IMR-90 (cell line): ENCODE data around the gene ZP3. TPM values are rescaled to one million over a fixed set of nuclear protein-coding genes. Genes with fewer than 3 reads are reported as not detected.
"Not testable (repeated sequence)": the region's sequence is repeated elsewhere in the genome, so short reads cannot be mapped to it uniquely, and the experiment has no call there.

Experiments used
- ATAC-seq: fragments of 200-7000 bp; cut with Tn5 transposase; 2 replicates; pipeline ENCODE4 v1.9.1; 2020; ENCODE audit warnings: low read depth, mild to moderate bottlenecking, moderate library complexity
- BruUV-seq: library from RNA; stranded (reverse); fragments of 400-500 nt; replicated peaks from 2 replicates; lab custom pipeline; 2021; lab: Mats Ljungman, UMichigan
- CTCF ChIA-PET: fragments of 300-600 bp; formaldehyde crosslinking; extraction: SDS; loops from one replicate; lab custom pipeline; 2021; ENCODE audit warnings: antibody characterized with exemption; lab: Yijun Ruan, JAX
- POLR2A ChIA-PET: fragments of 300-600 bp; sonication (Branson Sonifier 250); formaldehyde crosslinking; loops from one replicate; lab custom pipeline; 2022; ENCODE audit warnings: antibody characterized with exemption; ENCODE audit not compliant: unreplicated experiment; lab: Charles Lee
- DNase-seq: peaks from one replicate; pipeline ENCODE4 v3.0.0; 2013
- H2AFZ ChIP-seq: replicated peaks from 2 replicates; pipeline ENCODE3; 2013; ENCODE audit warnings: low read length, mild to moderate bottlenecking; ENCODE audit not compliant: poor library complexity
- H2AK5ac ChIP-seq: 2 replicates; pipeline ENCODE4 v1.6.1; 2013; ENCODE audit warnings: low read depth, low read length, inconsistent platforms
- H2AK9ac ChIP-seq: replicated peaks from 2 replicates; pipeline ENCODE3; 2013; ENCODE audit warnings: mild to moderate bottlenecking, low read depth, low read length, moderate library complexity; ENCODE audit not compliant: poor library complexity
- H2BK120ac ChIP-seq: 2 replicates; pipeline ENCODE4 v1.6.1; 2013; ENCODE audit warnings: low read depth, low read length, inconsistent platforms
- H2BK15ac ChIP-seq: 3 replicates; pipeline ENCODE4 v1.6.1; 2013; ENCODE audit warnings: low read depth, low read length, inconsistent platforms
- H2BK20ac ChIP-seq: 2 replicates; pipeline ENCODE4 v1.6.1; 2013; ENCODE audit warnings: low read depth, mild to moderate bottlenecking, inconsistent platforms, low read length, moderate library complexity
- H2BK5ac ChIP-seq: 2 replicates; pipeline ENCODE4 v1.6.1; 2013; ENCODE audit warnings: mild to moderate bottlenecking, low read depth, low read length, inconsistent platforms; ENCODE audit not compliant: poor library complexity, severe bottlenecking
- H3K14ac ChIP-seq: replicated peaks from 2 replicates; pipeline ENCODE4 v1.6.1; 2013; ENCODE audit warnings: low read depth, low read length, inconsistent platforms
- H3K18ac ChIP-seq: 2 replicates; pipeline ENCODE4 v1.6.1; 2013; ENCODE audit warnings: low read depth, low read length, control low read depth
- H3K23ac ChIP-seq: 2 replicates; pipeline ENCODE4 v1.6.1; 2013; ENCODE audit warnings: low read depth, low read length, inconsistent platforms
- H3K27ac ChIP-seq: 2 replicates; pipeline ENCODE4 v1.5.1; 2013; ENCODE audit warnings: mild to moderate bottlenecking, control low read depth, low read length; ENCODE audit not compliant: insufficient read depth
- H3K27me3 ChIP-seq: 2 replicates; pipeline ENCODE4 v1.6.1; 2013; ENCODE audit warnings: low read length; ENCODE audit not compliant: control insufficient read depth, insufficient read depth
- H3K36me3 ChIP-seq: 2 replicates; pipeline ENCODE4 v1.6.1; 2013; ENCODE audit warnings: low read length, mixed read lengths; ENCODE audit not compliant: control insufficient read depth, insufficient read depth
- H3K4ac ChIP-seq: 2 replicates; pipeline ENCODE4 v1.6.1; 2013; ENCODE audit warnings: low read depth, low read length, inconsistent platforms
- H3K4me1 ChIP-seq: 2 replicates; pipeline ENCODE4 v1.6.1; 2013; ENCODE audit warnings: low read length, mixed read lengths; ENCODE audit not compliant: control insufficient read depth, insufficient read depth
- H3K4me2 ChIP-seq: 2 replicates; pipeline ENCODE4 v1.6.1; 2013; ENCODE audit warnings: low read depth, mild to moderate bottlenecking, control low read depth, low read length, moderate library complexity
- H3K4me3 ChIP-seq: 2 replicates; pipeline ENCODE4 v1.5.1; 2013; ENCODE audit warnings: low read depth, mild to moderate bottlenecking, control low read depth, low read length, moderate library complexity; ENCODE audit not compliant: insufficient read depth
- H3K56ac ChIP-seq: 2 replicates; pipeline ENCODE4 v1.6.1; 2013; ENCODE audit warnings: low read length, inconsistent platforms; ENCODE audit not compliant: insufficient read depth; ENCODE audit errors: extremely low read depth
- H3K79me1 ChIP-seq, 2 experiments: 2 replicates each; pipeline ENCODE4 v1.6.1; 2013; ENCODE audit warnings: low read length in 2 of 2, inconsistent platforms in 1 of 2, low read depth in 1 of 2
- H3K9ac ChIP-seq: 2 replicates; pipeline ENCODE4 v1.6.1; 2013; ENCODE audit warnings: low read depth, low read length, control low read depth
- H3K9me1 ChIP-seq: 2 replicates; pipeline ENCODE4 v1.6.1; 2013; ENCODE audit warnings: low read length, inconsistent platforms; ENCODE audit not compliant: insufficient read depth
- H3K9me3 ChIP-seq: 2 replicates; pipeline ENCODE4 v1.6.1; 2013; ENCODE audit warnings: low read length; ENCODE audit not compliant: control insufficient read depth, insufficient read depth
- H4K20me1 ChIP-seq: 2 replicates; pipeline ENCODE4 v1.6.1; 2013; ENCODE audit warnings: low read length, inconsistent platforms; ENCODE audit not compliant: insufficient read depth
- H4K5ac ChIP-seq: 2 replicates; pipeline ENCODE4 v1.6.1; 2013; ENCODE audit warnings: mild to moderate bottlenecking, low read depth, low read length, control low read depth
- H4K8ac ChIP-seq, 2 experiments: 2 replicates each; pipeline ENCODE4 v1.6.1; 2013; ENCODE audit warnings: low read depth in 2 of 2, low read length in 2 of 2, control low read depth in 1 of 2, inconsistent platforms in 1 of 2
- H4K91ac ChIP-seq: 2 replicates; pipeline ENCODE4 v1.6.1; 2013; ENCODE audit warnings: low read depth, low read length, inconsistent platforms; ENCODE audit not compliant: insufficient read depth
- WGBS, 2 experiments: methylation state at CpG; one replicate each; pipeline versions ENCODE4 v1.1.5 to v1.1.7; 2013; ENCODE audit warnings: missing lambda C conversion rate in 2 of 2; ENCODE audit not compliant: insufficient read length in 1 of 2; ENCODE audit errors: extremely low coverage in 2 of 2; 5-methylcytosine and 5-hydroxymethylcytosine counted together
- dilution Hi-C: fragments of 300-500 bp; cut with HindIII; formaldehyde crosslinking; loops from one replicate; pipeline ENCODE4 v1.14.3; 2018; ENCODE audit warnings: low sequenced_read_pairs; ENCODE audit not compliant: unreplicated experiment
- in situ Hi-C: fragments of 300-500 bp; cut with MboI; formaldehyde crosslinking; loops from 3 replicates; pipeline ENCODE4 v1.14.3; 2019; ENCODE audit warnings: low sequenced_read_pairs, inconsistent platforms, mixed read lengths
- intact Hi-C: fragments of 100-400 bp; cut with micrococcal nuclease; formaldehyde crosslinking; loops from 2 replicates; pipeline ENCODE4 v1.10.0; 2022
- polyA plus RNA-seq, 3 experiments: library from polyadenylated mRNA; depleted of rRNA; stranded (reverse); fragments of >200 nt; gene quantifications; 2 replicates each; pipeline ENCODE4 v1.2.3, GENCODE V29; 2012; ENCODE audit warnings: low replicate concordance in 1 of 3
- total RNA-seq: library from RNA; depleted of rRNA; stranded (reverse); fragments of >200 nt; gene quantifications from 2 replicates; pipeline ENCODE4 v1.2.3, GENCODE V29; 2012

ZP3 gene
- total and polyA plus RNA-seq, 2 of the 4 experiments (the other 2 are of a cell fraction) = 0.54 to 0.67 TPM

- H3K4ac ChIP-seq, intact Hi-C loops, H3K27me3 ChIP-seq, POLR2A ChIA-PET, DNase-seq, H2AK5ac ChIP-seq, dilution Hi-C loops, H3K9me3 ChIP-seq, H2BK20ac ChIP-seq, H3K36me3 ChIP-seq, H3K79me1 ChIP-seq, H3K9me1 ChIP-seq, H2AK9ac ChIP-seq, H2BK15ac ChIP-seq, H3K4me2 ChIP-seq, BruUV-seq, H2BK5ac ChIP-seq, in situ Hi-C loops, H2BK120ac ChIP-seq, CTCF ChIA-PET, H3K4me3 ChIP-seq, H4K5ac ChIP-seq, H3K14ac ChIP-seq, H4K20me1 ChIP-seq, H3K9ac ChIP-seq, H3K23ac ChIP-seq, H3K4me1 ChIP-seq, H4K8ac ChIP-seq, H2AFZ ChIP-seq, H3K56ac ChIP-seq, H3K18ac ChIP-seq, H4K91ac ChIP-seq, H3K27ac ChIP-seq: not testable (repeated sequence)
- peak; percentile 28; the same call in 1 of the 2 replicates for ATAC-seq
- whole genome bisulfite sequencing, 2 experiments = 86% methylated on average over 7 of the region's 14 CpGs; no CpG with 5 or more reads in 1 of the 2 experiments
Measured at GRCh38 chr7:76467743-76468404, 43.1 kb downstream of the ZP3 start.

- H3K18ac ChIP-seq, H2BK120ac ChIP-seq, H4K5ac ChIP-seq, H3K9me3 ChIP-seq, H3K79me1 ChIP-seq, H2BK20ac ChIP-seq, H3K27me3 ChIP-seq, POLR2A ChIA-PET, H3K14ac ChIP-seq, H2AK9ac ChIP-seq, H2BK5ac ChIP-seq, H3K9me1 ChIP-seq, H3K4me2 ChIP-seq, H2BK15ac ChIP-seq, H4K91ac ChIP-seq, H4K20me1 ChIP-seq, H2AK5ac ChIP-seq, H2AFZ ChIP-seq, BruUV-seq, ATAC-seq, H3K56ac ChIP-seq, DNase-seq, H3K4me3 ChIP-seq, H3K4ac ChIP-seq, in situ Hi-C loops, H3K9ac ChIP-seq, H4K8ac ChIP-seq, H3K4me1 ChIP-seq, dilution Hi-C loops, CTCF ChIA-PET, H3K36me3 ChIP-seq, H3K27ac ChIP-seq, intact Hi-C loops, H3K23ac ChIP-seq: not testable (repeated sequence)
- no CpG with 5 or more reads among the region's 10 CpGs for WGBS, 2 experiments
Measured at GRCh38 chr7:76471556-76472221, 46.9 kb downstream of the ZP3 start.
